Measurements from ENCODE around the gene CD34.
"Not testable (repeated sequence)": the region's sequence is repeated elsewhere in the genome, so short reads cannot be mapped to it uniquely, and the experiment has no call there.

CD34 gene

GRCh38 chr1:207877914-207878313 lies 33.0 kb downstream of the CD34 start:
- H3K4me3 ChIP-seq (ENCODE audit: low read depth, low read length) = not testable (repeated sequence)

- no peak overlapping the region for H3K4me3 ChIP-seq (ENCODE audit: low read depth, low read length)
These were observed 34.8 kb downstream of the CD34 start for GRCh38 chr1:207876131-207876530.

GRCh38 chr1:207875532-207875931 lies 35.4 kb downstream of the CD34 start:
- H3K4me3 ChIP-seq (ENCODE audit: low read depth, low read length) = no peak overlapping the region

GRCh38 chr1:207873055-207873890 lies 37.7 kb downstream of the CD34 start:
- H3K4me3 ChIP-seq (ENCODE audit: low read depth, low read length) = no peak overlapping the region

DNA sequence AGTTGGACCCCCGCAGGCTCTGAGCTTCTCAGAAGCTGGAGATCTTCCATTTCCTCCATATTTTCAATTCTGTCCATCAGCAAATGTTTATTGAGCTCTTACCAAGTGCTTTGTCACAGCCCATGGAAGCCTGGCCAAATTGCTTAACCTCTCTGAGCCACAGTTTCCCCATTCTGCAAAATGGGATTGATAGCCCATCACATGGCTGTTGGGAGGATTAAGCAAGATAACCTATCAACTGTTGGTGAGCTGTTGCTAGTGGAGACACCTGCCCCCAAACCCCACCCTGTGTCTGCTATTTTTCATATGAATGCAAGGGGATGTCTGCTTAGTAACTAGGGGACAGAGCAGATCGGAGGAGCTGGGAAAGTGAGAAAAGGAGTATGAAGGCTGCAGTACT lies 38.3 kb downstream of the CD34 start:
- H3K4me3 ChIP-seq (ENCODE audit: low read depth, low read length) = no peak overlapping the region

GRCh38 chr1:207871117-207871649 lies 39.7 kb downstream of the CD34 start:
- H3K4me3 ChIP-seq (ENCODE audit: low read depth, low read length) = no peak overlapping the region

- no peak overlapping the region for H3K4me3 ChIP-seq (ENCODE audit: low read depth, low read length)
These were observed 40.5 kb downstream of the CD34 start for GRCh38 chr1:207870306-207871031.

DNA sequence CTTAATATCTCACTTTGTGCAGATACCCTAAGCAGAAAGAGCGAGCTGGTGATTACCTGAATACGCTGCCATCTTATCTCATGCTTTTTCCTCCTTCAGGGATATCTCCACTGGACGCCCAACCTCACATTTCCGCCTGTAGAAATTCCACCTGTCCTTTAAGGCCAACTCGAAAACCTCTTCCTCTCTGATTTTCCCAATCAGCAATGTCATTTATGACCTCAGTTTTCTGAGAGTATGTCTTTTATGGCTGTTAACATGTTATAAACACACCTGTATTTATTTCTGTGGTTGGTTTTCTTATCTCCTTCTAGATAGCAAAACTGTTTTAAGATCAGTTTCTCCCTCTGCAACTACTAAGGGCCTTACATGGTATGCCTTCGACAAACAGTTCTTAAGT lies 41.1 kb downstream of the CD34 start:
- no peak overlapping the region for H3K4me3 ChIP-seq (ENCODE audit: low read depth, low read length)

DNA sequence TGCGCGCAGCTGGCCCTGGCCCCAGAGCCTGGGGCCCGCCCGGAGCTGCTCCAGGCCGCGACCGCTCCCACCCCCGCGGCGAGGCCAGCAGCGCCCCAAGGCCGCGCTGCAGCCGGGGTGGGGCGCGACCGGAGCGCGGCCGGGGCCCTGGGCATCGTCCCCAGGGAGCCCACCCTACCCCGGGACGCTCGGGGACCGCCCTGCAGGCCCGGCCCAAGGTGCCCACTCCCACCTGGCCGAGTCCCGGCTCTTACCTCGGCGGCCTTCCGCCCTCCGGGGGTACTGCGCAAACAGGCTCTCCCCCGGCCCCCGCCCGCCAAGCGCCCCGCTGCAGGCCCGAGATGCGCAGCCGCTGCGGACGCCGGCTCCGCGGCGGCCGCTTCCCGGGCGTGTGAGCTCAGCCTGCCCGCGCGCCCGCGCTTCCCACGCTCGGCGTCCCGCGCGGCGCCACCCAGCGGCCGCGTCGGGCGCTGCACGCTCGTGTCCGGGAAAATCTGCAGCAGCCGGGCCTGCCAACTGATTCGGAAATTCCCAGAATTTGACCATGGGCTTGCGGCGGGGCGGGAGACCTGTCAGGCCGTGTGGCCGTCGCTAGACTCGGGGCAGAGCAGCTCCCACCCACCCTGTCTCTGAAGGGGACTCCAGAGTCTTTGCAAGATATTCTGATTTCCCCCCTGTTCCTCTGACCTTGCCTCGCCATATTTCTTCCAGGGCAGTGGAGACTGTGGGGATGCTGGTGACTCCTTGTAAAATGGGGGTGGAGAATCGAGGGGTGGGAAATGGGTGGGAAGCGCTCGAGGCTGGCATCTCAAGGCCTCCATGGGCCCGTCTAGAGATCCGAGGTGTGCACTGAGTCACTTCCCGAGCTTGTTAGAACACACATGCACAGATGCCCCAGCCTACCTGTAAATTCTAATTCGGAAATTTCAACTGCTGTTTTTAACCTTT lies 41.9 kb downstream of the CD34 start:
- peak overlapping the region; percentile 40 for H3K4me3 ChIP-seq (ENCODE audit: low read depth, low read length)

GRCh38 chr1:207868251-207868773 lies 42.6 kb downstream of the CD34 start:
- H3K4me3 ChIP-seq (ENCODE audit: low read depth, low read length) = peak overlapping the region; percentile 40

- no peak overlapping the region for H3K4me3 ChIP-seq (ENCODE audit: low read depth, low read length)
These were observed 43.5 kb downstream of the CD34 start for GRCh38 chr1:207867136-207868109.

DNA sequence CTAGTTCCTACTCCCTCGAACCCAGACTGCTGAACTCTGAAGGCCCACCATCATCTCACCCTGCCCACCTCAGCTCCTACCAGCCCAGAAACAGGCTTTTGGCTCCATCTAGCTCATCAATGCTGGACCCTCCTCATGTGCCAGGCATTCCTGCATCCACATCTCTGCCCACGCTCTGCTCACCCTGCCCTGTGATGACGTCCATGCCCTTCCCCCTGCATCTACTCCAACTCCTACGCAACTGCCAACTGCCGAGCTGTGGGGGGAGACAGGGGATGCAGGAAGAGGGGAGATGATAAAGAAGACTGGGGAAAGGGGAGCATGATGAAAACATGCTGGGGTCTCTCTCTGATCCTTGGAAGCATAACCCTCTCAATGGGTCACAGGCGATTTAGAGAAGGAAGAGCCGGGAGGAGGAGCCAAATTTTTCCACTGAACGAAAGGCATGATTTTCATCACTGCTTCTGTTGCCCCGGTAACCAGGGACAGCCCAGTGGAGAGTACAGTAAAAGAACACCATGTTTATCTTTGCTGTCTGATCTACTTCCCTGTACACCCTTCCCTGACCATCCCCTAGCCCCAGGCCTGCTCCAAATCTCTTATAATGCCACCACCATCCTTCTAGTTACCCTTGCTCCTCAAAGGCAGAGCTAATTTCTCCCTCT lies 44.3 kb downstream of the CD34 start:
- no peak overlapping the region for H3K4me3 ChIP-seq (ENCODE audit: low read depth, low read length)

- no peak overlapping the region for H3K4me3 ChIP-seq (ENCODE audit: low read depth, low read length)
These were observed 46.9 kb downstream of the CD34 start for GRCh38 chr1:207863893-207864535.

DNA sequence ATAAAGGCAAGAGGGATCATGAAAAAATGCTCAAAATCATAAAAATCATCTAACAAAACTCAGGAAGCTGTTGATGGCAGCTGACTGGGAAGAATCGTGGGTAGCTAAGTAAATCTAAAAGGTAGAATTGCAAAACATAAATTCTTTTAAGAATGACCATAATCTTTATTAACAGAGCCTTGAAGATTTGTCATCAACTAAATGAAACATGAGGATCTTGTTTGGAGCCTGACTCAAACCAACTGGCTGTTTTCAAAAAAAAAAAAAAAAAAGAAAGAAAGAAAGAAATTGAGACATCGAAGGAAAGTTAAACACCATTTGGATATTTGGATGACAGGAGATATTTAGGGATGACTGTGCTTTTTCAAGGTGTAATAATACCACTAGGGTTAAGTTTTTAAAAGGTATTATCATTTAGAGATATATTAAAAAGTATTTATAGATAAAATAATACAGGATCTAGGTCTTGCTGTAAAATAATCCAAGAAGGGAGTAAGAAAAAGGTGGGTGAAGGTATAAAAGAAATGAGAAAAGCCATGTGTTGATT lies 48.6 kb downstream of the CD34 start:
- no peak overlapping the region for H3K4me3 ChIP-seq (ENCODE audit: low read depth, low read length)

GRCh38 chr1:207861442-207862177 lies 49.3 kb downstream of the CD34 start:
- no peak overlapping the region for H3K4me3 ChIP-seq (ENCODE audit: low read depth, low read length)

DNA sequence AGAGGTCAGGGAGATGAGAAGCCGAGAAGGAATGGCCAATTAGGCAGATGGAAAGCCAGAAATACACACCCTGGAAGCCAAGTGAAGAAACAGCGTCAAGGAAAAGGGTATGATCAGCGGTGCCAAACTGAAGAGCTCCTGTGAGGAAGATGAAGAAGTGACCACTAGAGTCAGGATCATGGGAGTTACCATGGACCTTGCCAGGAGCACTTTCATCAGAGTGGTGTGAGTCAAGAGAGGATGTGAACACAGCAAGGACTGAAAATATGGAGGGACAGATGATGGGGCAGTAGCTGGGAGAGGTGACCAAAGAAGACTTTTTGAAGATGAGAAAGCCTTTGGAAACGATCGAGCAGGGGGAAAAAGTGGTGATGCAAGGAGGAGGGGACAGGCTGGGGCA lies 50.4 kb downstream of the CD34 start:
- no peak overlapping the region for H3K4me3 ChIP-seq (ENCODE audit: low read depth, low read length)

GRCh38 chr1:207858806-207859205 lies 52.1 kb downstream of the CD34 start:
- H3K4me3 ChIP-seq (ENCODE audit: low read depth, low read length) = no peak overlapping the region

DNA sequence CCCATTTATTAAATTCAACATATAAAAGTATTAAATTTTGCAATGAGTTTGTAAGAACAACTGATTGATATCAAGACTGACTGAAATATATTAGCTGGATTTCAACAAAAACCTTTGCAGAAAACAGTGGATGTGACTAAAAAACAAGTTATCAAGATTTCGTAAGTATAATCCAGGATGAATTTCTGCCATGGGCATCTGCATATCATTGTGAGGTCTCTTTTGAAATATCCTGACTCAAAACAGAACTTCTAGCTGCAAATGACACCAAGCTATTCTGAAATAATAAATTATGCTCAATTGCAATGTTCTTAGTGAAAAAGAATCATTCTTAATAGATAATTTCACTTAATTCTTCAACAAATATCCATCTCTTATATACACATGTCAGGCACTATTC lies 52.6 kb downstream of the CD34 start:
- no peak overlapping the region for H3K4me3 ChIP-seq (ENCODE audit: low read depth, low read length)
